HepG2 (cell line): Measurements from ENCODE around the gene POGK. TPM values are rescaled to one million over a fixed set of nuclear protein-coding genes. Genes with fewer than 3 reads are reported as not detected.

Experiments used
- CHD2 ChIP-seq: IDR thresholded peaks from 2 replicates; pipeline ENCODE4 v1.6.1; 2011; ENCODE audit warnings: low read depth, low read length, improper control_type of control experiment
- FLYWCH1 ChIP-seq: sonication (generic); formaldehyde crosslinking; IDR thresholded peaks from 2 replicates; pipeline ENCODE4 v1.8.1; 2023; ENCODE audit warnings: mild to moderate bottlenecking, missing genetic modification reagents
- GABPB1 ChIP-seq: IDR thresholded peaks from 2 replicates; pipeline ENCODE4 v1.6.1; 2016; ENCODE audit warnings: mild to moderate bottlenecking, missing genetic modification reagents, moderate library complexity, missing compliant biosample characterization
- HNF1B ChIP-seq: sonication (generic); formaldehyde crosslinking; IDR thresholded peaks from 2 replicates; pipeline ENCODE4 v1.5.1; 2020; ENCODE audit warnings: mild to moderate bottlenecking, moderate library complexity, missing genetic modification reagents
- ISX ChIP-seq: sonication (generic); formaldehyde crosslinking; conservative IDR thresholded peaks from 2 replicates; pipeline ENCODE4 v1.5.0; 2020; ENCODE audit warnings: missing genetic modification reagents
- JDP2 ChIP-seq: sonication (generic); formaldehyde crosslinking; IDR thresholded peaks from 2 replicates; pipeline ENCODE4 v1.8.1; 2022; ENCODE audit warnings: missing genetic modification reagents, borderline replicate concordance
- MLLT10 ChIP-seq: sonication (generic); formaldehyde crosslinking; IDR thresholded peaks from 2 replicates; pipeline ENCODE4 v1.4.0; 2020; ENCODE audit warnings: missing genetic modification reagents
- MTF1 ChIP-seq: sonication (generic); formaldehyde crosslinking; IDR thresholded peaks from 2 replicates; pipeline ENCODE4 v1.5.0; 2020; ENCODE audit warnings: missing genetic modification reagents
- NFIC ChIP-seq: IDR thresholded peaks from 2 replicates; pipeline ENCODE4 v1.6.1; 2012; ENCODE audit warnings: mild to moderate bottlenecking, low read length, inconsistent platforms
- NKX3-1 ChIP-seq: sonication (generic); formaldehyde crosslinking; IDR thresholded peaks from 2 replicates; pipeline ENCODE4 v1.5.0; 2020; ENCODE audit warnings: missing genetic modification reagents
- PBX2 ChIP-seq: IDR thresholded peaks from 2 replicates; pipeline ENCODE4 v1.6.1; 2016; ENCODE audit warnings: control low read depth
- PRMT3 ChIP-seq: sonication (generic); formaldehyde crosslinking; IDR thresholded peaks from 2 replicates; pipeline ENCODE4 v1.8.1; 2022; ENCODE audit warnings: low read depth, mild to moderate bottlenecking, moderate library complexity, missing genetic modification reagents, borderline replicate concordance
- SRSF4 ChIP-seq: fragments of 200-400 bp; formaldehyde crosslinking; IDR thresholded peaks from one replicate; pipeline ENCODE4 v1.6.1; 2018; ENCODE audit warnings: mild to moderate bottlenecking, low read depth, low read length, moderate library complexity; ENCODE audit not compliant: poor library complexity, severe bottlenecking
- ZNF18 ChIP-seq: sonication (generic); formaldehyde crosslinking; IDR thresholded peaks from 2 replicates; pipeline ENCODE4 v1.8.0; 2022; ENCODE audit warnings: mild to moderate bottlenecking, missing genetic modification reagents; ENCODE audit not compliant: insufficient replicate concordance
- ZNF609 ChIP-seq: sonication (generic); formaldehyde crosslinking; IDR thresholded peaks from 2 replicates; pipeline ENCODE4 v1.4.0; 2020; ENCODE audit warnings: mild to moderate bottlenecking, missing genetic modification reagents, borderline replicate concordance
- ZNF672 ChIP-seq: sonication (generic); formaldehyde crosslinking; IDR thresholded peaks from 2 replicates; pipeline ENCODE4 v1.8.1; 2022; ENCODE audit warnings: missing genetic modification reagents
- ZNF878 ChIP-seq: sonication (generic); formaldehyde crosslinking; IDR thresholded peaks from 2 replicates; pipeline ENCODE4 v1.8.1; 2023; ENCODE audit warnings: mild to moderate bottlenecking, missing genetic modification reagents, moderate library complexity
- polyA plus RNA-seq, 8 experiments: library from polyadenylated mRNA; depleted of rRNA in 3 of 8; stranded (reverse) in 7 of 8; unstranded in 1 of 8; fragments of >200 nt; fragmentation: Illumina TruSeq in 4 of 8; extraction: Trizol in 4 of 8; gene quantifications; 2 replicates each; pipeline versions ENCODE4 v1.2.1 to v1.2.3, GENCODE V29; 2011 to 2016; ENCODE audit warnings: low read depth in 4 of 8, missing spikeins in 1 of 8, mixed read lengths in 1 of 8; ENCODE audit not compliant: insufficient read depth in 1 of 8
- total RNA-seq, 5 experiments: library from RNA; depleted of rRNA; stranded (reverse); fragments of >200 nt; fragmentation: Illumina TruSeq; extraction: Trizol; gene quantifications; 2 replicates each; pipeline ENCODE4 v1.2.3, GENCODE V29; 2016; ENCODE audit warnings: low read depth in 1 of 5

The POGK gene
- total and polyA plus RNA-seq, 2 of the 13 experiments (the other 11 are each of a cell fraction or from before 2014, with no cell fraction given) = 4.8 to 16.2 TPM

GRCh38 chr1:166838766-166839599 lies at the start of gene POGK (continued):
- TF ChIP-seq MLLT10 (CRISPR knock-in tag) (no peak), NKX3-1 (CRISPR knock-in tag) (peak; percentile 81), NFIC (no peak), GABPB1 (CRISPR knock-in tag) (peak; percentile 90), ZNF672 (CRISPR knock-in tag) (no peak), HNF1B (CRISPR knock-in tag) (no peak), ZNF18 (no peak), MTF1 (CRISPR knock-in tag) (peak; percentile 80), JDP2 (CRISPR knock-in tag) (no peak), ISX (0 out of 2 replicates have a peak, but pooled peaks have one; percentile 84), ZNF609 (no peak; the same call in 1 of the 2 replicates), CHD2 (no peak), PBX2 (CRISPR knock-in tag) (no peak), ZNF878 (CRISPR knock-in tag) (no peak; the same call in 1 of the 2 replicates), SRSF4 (no peak), PRMT3 (CRISPR knock-in tag) (no peak; the same call in 1 of the 2 replicates), FLYWCH1 (CRISPR knock-in tag) (peak; percentile 91)
